Measurements from ENCODE around the gene CCDC40. TPM values are rescaled to one million over a fixed set of nuclear protein-coding genes. Genes with fewer than 3 reads are reported as not detected.

CCDC40 gene, protein sequence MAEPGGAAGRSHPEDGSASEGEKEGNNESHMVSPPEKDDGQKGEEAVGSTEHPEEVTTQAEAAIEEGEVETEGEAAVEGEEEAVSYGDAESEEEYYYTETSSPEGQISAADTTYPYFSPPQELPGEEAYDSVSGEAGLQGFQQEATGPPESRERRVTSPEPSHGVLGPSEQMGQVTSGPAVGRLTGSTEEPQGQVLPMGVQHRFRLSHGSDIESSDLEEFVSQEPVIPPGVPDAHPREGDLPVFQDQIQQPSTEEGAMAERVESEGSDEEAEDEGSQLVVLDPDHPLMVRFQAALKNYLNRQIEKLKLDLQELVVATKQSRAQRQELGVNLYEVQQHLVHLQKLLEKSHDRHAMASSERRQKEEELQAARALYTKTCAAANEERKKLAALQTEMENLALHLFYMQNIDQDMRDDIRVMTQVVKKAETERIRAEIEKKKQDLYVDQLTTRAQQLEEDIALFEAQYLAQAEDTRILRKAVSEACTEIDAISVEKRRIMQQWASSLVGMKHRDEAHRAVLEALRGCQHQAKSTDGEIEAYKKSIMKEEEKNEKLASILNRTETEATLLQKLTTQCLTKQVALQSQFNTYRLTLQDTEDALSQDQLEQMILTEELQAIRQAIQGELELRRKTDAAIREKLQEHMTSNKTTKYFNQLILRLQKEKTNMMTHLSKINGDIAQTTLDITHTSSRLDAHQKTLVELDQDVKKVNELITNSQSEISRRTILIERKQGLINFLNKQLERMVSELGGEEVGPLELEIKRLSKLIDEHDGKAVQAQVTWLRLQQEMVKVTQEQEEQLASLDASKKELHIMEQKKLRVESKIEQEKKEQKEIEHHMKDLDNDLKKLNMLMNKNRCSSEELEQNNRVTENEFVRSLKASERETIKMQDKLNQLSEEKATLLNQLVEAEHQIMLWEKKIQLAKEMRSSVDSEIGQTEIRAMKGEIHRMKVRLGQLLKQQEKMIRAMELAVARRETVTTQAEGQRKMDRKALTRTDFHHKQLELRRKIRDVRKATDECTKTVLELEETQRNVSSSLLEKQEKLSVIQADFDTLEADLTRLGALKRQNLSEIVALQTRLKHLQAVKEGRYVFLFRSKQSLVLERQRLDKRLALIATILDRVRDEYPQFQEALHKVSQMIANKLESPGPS
- 11.0 TPM for total RNA-seq

DNA sequence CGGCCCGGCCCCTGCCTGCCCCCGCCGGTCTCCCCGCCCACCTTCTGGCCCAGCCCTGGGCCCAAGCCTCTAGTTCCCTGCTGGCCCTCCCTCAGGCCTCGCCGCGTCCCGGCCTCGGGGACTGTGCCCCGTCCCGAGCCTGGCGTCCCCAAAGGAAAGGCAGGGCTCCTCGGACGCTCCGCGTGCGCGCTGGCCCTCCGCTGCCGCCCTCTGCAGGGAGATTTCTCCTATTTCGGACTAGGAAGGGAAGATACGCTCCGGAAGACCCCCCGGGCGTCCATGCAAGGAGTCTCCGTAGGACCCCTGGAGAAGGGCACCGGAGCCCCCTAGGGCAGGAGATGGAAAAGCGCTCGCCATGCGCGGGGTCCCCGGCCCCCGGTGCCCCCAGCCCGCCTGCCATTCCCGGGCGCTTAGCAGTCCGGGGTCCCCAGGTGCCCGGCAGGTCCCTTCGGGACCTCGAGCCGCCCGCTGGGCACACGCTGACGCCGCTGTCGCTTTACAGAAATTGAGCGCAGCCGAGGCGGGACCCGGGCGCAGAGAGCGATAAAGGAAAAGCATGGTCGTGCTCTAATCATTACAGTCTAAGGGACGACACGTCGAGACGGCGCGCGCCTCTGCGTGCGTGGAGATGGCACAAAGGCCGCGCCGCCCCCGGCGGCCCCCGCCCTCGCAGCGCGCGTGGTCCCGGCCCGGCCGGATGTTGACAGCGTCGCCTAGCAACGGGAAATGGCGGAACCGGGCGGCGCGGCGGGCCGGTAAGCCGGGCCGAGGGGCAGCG lies at the start of gene CCDC40:
Gene CCDC40 (plus strand): TSS at position 706 of the 778 bp plus-strand sequence. CDS start 21 bp downstream, at position 727.

DNA sequence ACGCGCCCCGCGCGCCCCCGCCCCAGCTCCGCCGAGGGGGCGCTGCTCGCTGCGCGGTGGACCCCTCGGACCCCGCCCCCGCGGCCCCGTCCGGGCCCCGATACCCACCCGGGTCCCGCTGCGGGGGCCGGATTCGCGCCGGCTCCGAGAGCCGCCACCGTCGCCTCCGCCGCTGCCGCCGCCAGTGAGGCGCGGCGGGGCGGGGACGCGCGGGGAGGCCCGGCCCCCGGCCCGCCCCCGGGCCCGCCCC lies 830 bp upstream of the CCDC40 start, which contains the start of gene TBC1D16:
Gene TBC1D16 (minus strand): TSS at position 186 of the 250 bp plus-strand sequence. CDS start 22,325 bp downstream, outside the sequence.

DNA sequence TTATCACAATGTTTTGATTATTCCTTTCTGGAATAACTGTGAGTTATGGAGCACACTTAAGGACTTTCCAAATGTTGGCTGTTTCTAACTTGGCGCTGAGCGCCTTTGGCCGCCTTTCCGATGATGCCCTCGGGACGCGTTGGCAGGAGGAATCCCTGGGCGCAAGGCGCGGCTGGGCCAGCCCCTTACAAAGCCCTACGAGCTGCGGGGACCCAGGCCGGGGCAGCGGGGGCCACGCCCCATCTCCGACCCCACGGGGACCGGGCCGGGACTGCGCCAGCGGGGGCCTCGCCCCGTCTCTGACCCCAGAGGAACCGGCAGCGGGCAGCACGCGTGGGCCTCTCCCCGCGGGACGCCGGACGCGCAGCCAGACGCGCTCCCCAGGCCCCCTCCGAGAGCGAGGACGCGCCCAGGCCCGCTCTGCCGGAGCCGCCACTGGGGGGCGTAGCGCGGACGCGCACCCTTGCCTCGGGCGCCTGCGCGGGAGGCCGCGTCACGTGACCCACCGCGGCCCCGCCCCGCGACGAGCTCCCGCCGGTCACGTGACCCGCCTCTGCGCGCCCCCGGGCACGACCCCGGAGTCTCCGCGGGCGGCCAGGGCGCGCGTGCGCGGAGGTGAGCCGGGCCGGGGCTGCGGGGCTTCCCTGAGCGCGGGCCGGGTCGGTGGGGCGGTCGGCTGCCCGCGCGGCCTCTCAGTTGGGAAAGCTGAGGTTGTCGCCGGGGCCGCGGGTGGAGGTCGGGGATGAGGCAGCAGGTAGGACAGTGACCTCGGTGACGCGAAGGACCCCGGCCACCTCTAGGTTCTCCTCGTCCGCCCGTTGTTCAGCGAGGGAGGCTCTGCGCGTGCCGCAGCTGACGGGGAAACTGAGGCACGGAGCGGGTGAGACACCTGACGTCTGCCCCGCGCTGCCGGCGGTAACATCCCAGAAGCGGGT lies 64.8 kb downstream of the CCDC40 start, which contains the start of gene GAA:
Gene GAA (plus strand): TSS at position 571 of the 935 bp plus-strand sequence. CDS start 3,006 bp downstream, outside the sequence.

DNA sequence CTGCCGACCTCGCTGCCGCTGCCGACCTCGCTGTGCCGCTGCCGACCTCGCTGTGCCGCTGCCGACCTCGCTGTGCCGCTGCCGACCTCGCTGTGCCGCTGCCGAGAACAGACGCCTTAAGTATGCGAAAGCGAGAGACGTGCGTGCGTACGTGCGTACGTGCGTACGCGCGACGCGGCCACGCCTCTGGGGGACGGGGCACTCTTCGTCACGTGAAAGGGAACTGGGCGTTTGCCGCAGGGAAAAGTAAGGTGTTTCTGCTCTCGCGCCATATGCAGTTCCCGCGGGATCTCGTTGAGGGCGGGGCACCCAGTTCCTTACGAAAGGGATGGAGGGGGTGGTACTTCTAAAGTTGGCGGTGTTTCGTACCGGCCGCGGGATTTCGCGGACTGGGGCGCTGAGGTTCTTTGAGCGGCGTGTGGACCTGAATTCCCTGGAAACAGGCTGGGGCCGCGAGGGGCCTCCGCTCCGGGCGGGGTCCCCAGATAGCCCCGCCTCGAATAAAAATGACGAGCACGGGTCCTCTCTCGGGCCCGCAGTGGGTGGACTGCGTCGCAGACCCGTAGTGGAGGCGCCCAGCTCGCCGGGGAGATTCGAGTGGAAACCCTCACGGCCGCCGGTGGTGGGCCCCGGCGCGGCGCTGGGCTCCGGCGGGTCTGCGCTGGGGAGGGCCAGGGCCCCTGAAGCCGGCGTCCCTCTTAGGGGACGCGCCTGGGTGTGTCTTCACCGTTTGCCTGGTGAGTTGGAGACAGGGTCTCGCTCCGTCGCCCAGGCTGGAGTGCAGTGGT lies 110.8 kb downstream of the CCDC40 start, which contains the start of gene EIF4A3:
Gene EIF4A3 (minus strand): TSS at position 94 of the 788 bp plus-strand sequence. CDS start 167 bp downstream, outside the sequence.

Other genes with a start within 250 kb of the CCDC40 start
- gene CBX8, start 239.6 kb upstream of the CCDC40 start, total RNA-seq = 17.4 TPM
- 25.6 TPM for gene CBX4, start 197.2 kb upstream of the CCDC40 start, total RNA-seq
- gene TBC1D16, start 770 bp upstream of the CCDC40 start, total RNA-seq = 39.0 TPM
- gene GAA, start 64.9 kb downstream of the CCDC40 start, total RNA-seq = 43.2 TPM
- 77.1 TPM for gene EIF4A3, start 110.5 kb downstream of the CCDC40 start, total RNA-seq
- 4.8 TPM for gene CARD14, start 133.4 kb downstream of the CCDC40 start, total RNA-seq
- gene SGSH, start 183.7 kb downstream of the CCDC40 start, total RNA-seq = 20.3 TPM
- 26.8 TPM for gene SLC26A11, start 183.8 kb downstream of the CCDC40 start, total RNA-seq
- gene RNF213, start 224.2 kb downstream of the CCDC40 start, total RNA-seq = 72.9 TPM

Measured in camera-type eye (tissue), 1 donor.